ENCODE measurements around the gene SPATA21. TPM values are rescaled to one million over a fixed set of nuclear protein-coding genes. Genes with fewer than 3 reads are reported as not detected.

SPATA21 gene
- total and polyA plus RNA-seq, 10 of the 15 experiments (the other 5 are each of a cell fraction or from before 2014, with no cell fraction given): 0.05 to 1.1 (median 0.24) TPM; not detected in 1

- TF ChIP-seq CEBPZ (IDR thresholded peaks at IDR 0.05; ENCODE audit: low read depth, low read length) (no peak), SMAD5 (IDR thresholded peaks at IDR 0.05; ENCODE audit: low read depth) (no peak), NFYB (IDR thresholded peaks at IDR 0.05; ENCODE audit: insufficient read depth, low read depth, low read length) (no peak), MTA2 (IDR thresholded peaks at IDR 0.05; ENCODE audit: low read depth) (no peak), ETV6 (conservative IDR thresholded peaks at IDR 0.05 in 1 of 2, IDR thresholded peaks at IDR 0.05 in 1 of 2; ENCODE audit: borderline replicate concordance in 1 of 2, low read depth in 1 of 2) (no peak), SRF (IDR thresholded peaks at IDR 0.05; ENCODE audit: low read depth in 2 of 2, low read length in 2 of 2) (no peak), PAX8 (IDR thresholded peaks at IDR 0.05) (no peak), E2F4 (IDR thresholded peaks at IDR 0.05; ENCODE audit: low read depth, low read length) (no peak), IRF3 (IDR thresholded peaks at IDR 0.05) (no peak), HDAC6 (IDR thresholded peaks at IDR 0.05; ENCODE audit: unreplicated experiment) (no peak), CUX1 (IDR thresholded peaks at IDR 0.05; ENCODE audit: insufficient replicate concordance, low read depth, low read length) (no peak), MYC (IDR thresholded peaks at IDR 0.05; ENCODE audit: insufficient read depth, insufficient read length, insufficient replicate concordance, low read length, severe bottlenecking) (no peak)
Measured at GRCh38 chr1:16443975-16444770, 6.9 kb upstream of the SPATA21 start (continued).

All from GM12878 (cell line).